Right atrium auricular region (tissue), 2 donors: ENCODE results near the gene TCF7L2. TPM values are rescaled to one million over a fixed set of nuclear protein-coding genes. Genes with fewer than 3 reads are reported as not detected.

Experiments
- DNase-seq: peaks from one replicate; pipeline ENCODE4 v3.0.0-alpha.2; 2019; ENCODE audit warnings: low spot score
- H3K27ac ChIP-seq, 2 donors: fragments of 200-600 bp; sonication (generic); 1 replicate in 1 of 2; 2 replicates in 1 of 2; pipeline ENCODE4 v1.5.1; 2016 to 2019
- H3K27me3 ChIP-seq, 2 donors: fragments of 200-600 bp; sonication (generic); one replicate each; pipeline versions ENCODE4 v1.5.1 to v1.6.0; 2017 to 2019
- H3K36me3 ChIP-seq: fragments of 200-600 bp; sonication (generic); one replicate; pipeline ENCODE4 v1.5.1; 2016
- H3K4me1 ChIP-seq, 2 donors: fragments of 200-600 bp; sonication (generic); one replicate each; pipeline versions ENCODE4 v1.5.1 to v1.6.0; 2017 to 2019
- H3K4me3 ChIP-seq, 2 donors: fragments of 200-600 bp; sonication (generic); 1 replicate in 1 of 2; 2 replicates in 1 of 2; pipeline ENCODE4 v1.5.1; 2017 to 2019; ENCODE audit warnings: mild to moderate bottlenecking in 1 of 2, moderate library complexity in 1 of 2
- H3K9me3 ChIP-seq, 2 donors: fragments of 200-600 bp; sonication (generic); one replicate each; pipeline ENCODE4 v1.5.1; 2019
- total RNA-seq, 2 donors: library from RNA; depleted of rRNA; stranded (reverse); fragments of >200 nt; gene quantifications; one replicate each; pipeline ENCODE4 v1.1.0, GENCODE V29; 2016
- TF ChIP-seq, protein P1 (sequence below), 2 donors: fragments of 200-600 bp; sonication (generic); IDR thresholded peaks; one replicate each; pipeline ENCODE4 v1.5.1; 2019; ENCODE audit warnings: antibody characterized with exemption in 2 of 2

TCF7L2 gene
- total RNA-seq, 2 donors from 2014 or later, result 8.5 to 11.3 TPM

GRCh38 chr10:113067501-113067900 is 117.5 kb downstream of the TCF7L2 start:
- H3K27me3 ChIP-seq, result no peaks in the 10 kb centered on the region
- no peak overlapping the region for H3K27ac ChIP-seq

DNA sequence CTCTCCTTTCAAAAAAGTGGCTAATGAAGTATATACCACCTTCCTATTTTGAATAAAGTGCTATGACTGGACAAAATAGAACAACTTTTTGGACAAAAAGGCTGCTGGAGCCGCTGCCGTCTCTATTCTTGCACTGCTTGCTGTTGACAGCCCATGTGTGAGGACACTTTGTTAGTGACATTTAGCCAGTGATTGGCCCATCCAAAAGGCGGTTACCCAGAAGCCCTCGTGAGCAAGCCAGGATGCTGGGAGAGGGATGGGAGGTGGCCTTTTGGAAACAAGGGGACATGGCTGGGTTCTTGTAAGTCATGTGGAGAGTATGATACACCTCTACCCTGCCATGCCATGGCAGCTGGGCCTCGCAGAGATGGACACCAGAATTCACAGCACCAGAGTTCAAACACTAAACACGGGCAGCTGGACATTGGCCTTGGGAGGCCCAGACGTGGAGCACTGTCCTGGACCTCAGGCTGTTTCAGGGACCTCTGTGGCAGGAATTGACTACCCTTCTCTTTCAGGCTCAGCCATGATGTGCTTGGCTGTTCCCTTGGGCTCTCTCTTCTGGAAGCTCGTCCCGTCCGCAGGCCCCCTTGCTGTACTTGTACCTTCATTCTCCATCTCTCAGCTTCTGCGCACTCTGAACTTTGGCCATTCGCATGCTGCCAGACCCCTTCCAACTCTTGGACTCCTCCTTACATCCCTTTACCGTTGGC is 118.3 kb downstream of the TCF7L2 start:
- Histone ChIP-seq H3K4me1 (peaks cover 0 to 57% of the 10 kb centered on the region in 2 donors), H3K27ac (no peak overlapping the region), H3K36me3 (no peaks in the 10 kb centered on the region), H3K4me3 (no peak overlapping the region), H3K27me3 (no peaks in the 10 kb centered on the region), H3K9me3 (no peaks in the 10 kb centered on the region)
- DNase-seq, result no peak
- TF ChIP-seq, protein P1, sequence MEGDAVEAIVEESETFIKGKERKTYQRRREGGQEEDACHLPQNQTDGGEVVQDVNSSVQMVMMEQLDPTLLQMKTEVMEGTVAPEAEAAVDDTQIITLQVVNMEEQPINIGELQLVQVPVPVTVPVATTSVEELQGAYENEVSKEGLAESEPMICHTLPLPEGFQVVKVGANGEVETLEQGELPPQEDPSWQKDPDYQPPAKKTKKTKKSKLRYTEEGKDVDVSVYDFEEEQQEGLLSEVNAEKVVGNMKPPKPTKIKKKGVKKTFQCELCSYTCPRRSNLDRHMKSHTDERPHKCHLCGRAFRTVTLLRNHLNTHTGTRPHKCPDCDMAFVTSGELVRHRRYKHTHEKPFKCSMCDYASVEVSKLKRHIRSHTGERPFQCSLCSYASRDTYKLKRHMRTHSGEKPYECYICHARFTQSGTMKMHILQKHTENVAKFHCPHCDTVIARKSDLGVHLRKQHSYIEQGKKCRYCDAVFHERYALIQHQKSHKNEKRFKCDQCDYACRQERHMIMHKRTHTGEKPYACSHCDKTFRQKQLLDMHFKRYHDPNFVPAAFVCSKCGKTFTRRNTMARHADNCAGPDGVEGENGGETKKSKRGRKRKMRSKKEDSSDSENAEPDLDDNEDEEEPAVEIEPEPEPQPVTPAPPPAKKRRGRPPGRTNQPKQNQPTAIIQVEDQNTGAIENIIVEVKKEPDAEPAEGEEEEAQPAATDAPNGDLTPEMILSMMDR (IDR thresholded peaks at IDR 0.05), result no peak

More at GRCh38 chr10:113067501-113067900, 117.5 kb downstream of the TCF7L2 start:
- H3K9me3 ChIP-seq, result no peaks in the 10 kb centered on the region
- DNase-seq, result no peak
- H3K36me3 ChIP-seq, result no peaks in the 10 kb centered on the region
- peaks cover 0 to 57% of the 10 kb centered on the region in 2 donors for H3K4me1 ChIP-seq
- TF ChIP-seq, protein P1 (IDR thresholded peaks at IDR 0.05), result no peak
- no peak overlapping the region for H3K4me3 ChIP-seq

- peaks cover 0 to 61% of the 10 kb centered on the region in 2 donors for H3K4me1 ChIP-seq
- TF ChIP-seq, protein P1 (IDR thresholded peaks at IDR 0.05), result no peak
- no peaks in the 10 kb centered on the region for H3K36me3 ChIP-seq
- H3K27me3 ChIP-seq, result no peaks in the 10 kb centered on the region
- no peak overlapping the region for H3K27ac ChIP-seq
- H3K9me3 ChIP-seq, result no peaks in the 10 kb centered on the region
- no peak for DNase-seq
- no peak overlapping the region for H3K4me3 ChIP-seq
These were observed 119.5 kb downstream of the TCF7L2 start for GRCh38 chr10:113069595-113069994.

DNA sequence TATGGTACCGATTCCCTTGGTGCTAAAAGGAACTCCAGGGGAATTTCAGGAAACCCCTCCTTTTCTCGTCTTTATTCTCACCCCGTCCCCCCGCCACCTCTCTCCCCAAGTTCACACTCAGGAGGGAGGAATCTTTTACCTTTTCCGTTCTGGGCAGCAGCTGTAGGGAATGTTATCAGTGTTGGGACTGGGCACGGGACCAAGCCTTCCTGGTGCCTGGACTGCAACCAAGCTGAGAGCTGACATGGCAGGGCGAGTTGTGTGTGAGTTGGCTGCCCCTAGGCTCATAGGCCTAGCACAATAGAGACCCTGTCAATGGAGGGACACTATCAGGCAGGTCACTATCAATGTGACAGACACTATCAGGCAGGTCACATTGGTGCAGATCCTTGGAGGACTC is 121.4 kb downstream of the TCF7L2 start:
- peaks cover 0 to 57% of the 10 kb centered on the region in 2 donors for H3K4me1 ChIP-seq
- no peaks in the 10 kb centered on the region for H3K9me3 ChIP-seq
- peak; percentile 77 for DNase-seq
- no peaks in the 10 kb centered on the region for H3K27me3 ChIP-seq
- no peak overlapping the region for H3K4me3 ChIP-seq
- no peaks in the 10 kb centered on the region for H3K36me3 ChIP-seq
- TF ChIP-seq, protein P1 (IDR thresholded peaks at IDR 0.05), result no peak
- peak overlapping the region; percentile 44 to 60 for H3K27ac ChIP-seq

DNA sequence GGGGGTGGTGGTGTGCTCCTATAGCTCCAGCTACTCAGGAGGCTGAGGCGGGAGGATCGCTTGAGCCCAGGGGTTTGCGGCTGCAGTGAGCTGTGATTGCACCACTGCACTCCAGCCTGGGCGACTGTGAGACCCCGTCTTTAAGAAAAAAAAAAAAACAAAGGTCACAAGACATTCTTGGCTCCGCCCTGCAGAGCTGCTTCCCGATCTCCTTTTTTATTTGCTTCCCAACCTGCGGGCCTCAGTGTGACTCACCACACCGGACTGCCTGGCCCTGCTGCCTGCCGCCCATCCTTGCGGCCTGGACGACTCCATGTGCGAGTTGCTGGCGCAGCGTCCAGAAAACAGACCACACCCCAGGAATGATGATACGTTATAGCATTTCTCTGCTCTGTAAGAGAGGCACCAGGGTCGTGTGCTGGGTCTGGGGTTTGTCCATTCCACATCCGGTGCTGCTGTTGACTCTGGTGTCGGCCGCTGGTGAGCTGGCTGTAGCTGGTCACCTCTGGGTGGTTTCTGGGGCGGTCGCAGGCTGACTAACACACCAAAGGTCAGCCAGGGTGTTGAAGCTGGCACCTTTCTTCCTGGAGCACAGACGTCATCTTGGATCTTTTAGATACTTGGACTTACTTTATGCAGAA is 123.6 kb downstream of the TCF7L2 start:
- TF ChIP-seq, protein P1 (IDR thresholded peaks at IDR 0.05), result no peak
- Histone ChIP-seq H3K27me3 (no peaks in the 10 kb centered on the region), H3K27ac (peak overlapping the region; percentile 67 to 68), H3K4me1 (peaks cover 0 to 39% of the 10 kb centered on the region in 2 donors), H3K9me3 (no peaks in the 10 kb centered on the region), H3K36me3 (no peaks in the 10 kb centered on the region), H3K4me3 (peak overlapping the region in 1 of 2 donors; percentile 1)
- DNase-seq, result peak; percentile 94
